ENCODE measurements around the gene USP21.

USP21 gene

DNA sequence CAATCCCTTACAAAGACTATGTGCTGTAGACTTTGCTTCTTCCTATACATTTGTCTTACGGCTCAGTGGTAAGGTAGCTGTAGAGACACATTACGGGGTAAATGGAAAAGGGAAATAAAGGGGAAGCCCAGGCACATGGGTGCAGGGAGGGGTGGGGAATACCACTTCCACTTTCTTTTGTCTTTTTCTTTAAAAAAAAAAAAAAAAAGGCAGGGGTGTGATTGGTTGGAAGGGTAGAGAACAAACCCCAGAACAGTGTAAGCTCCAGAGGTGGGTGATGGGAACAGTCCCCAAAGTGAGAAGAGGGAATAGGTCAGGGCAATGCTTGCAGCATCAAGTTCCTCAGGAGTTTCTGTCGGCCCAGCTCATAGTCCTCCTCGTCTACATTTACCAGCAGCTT, 37.5 kb upstream of the USP21 start:
- Mint-ChIP-seq H3K4me3 (no peak overlapping the region), H3K27me3 (ENCODE audit: low read depth) (no peaks in the 10 kb centered on the region), H3K36me3 (ENCODE audit: low read depth) (peaks cover 61% of the 10 kb centered on the region), H3K9me3 (no peaks in the 10 kb centered on the region), H3K4me1 (peaks cover 38% of the 10 kb centered on the region), H3K27ac (no peak overlapping the region)
- TF ChIP-seq, protein P1, sequence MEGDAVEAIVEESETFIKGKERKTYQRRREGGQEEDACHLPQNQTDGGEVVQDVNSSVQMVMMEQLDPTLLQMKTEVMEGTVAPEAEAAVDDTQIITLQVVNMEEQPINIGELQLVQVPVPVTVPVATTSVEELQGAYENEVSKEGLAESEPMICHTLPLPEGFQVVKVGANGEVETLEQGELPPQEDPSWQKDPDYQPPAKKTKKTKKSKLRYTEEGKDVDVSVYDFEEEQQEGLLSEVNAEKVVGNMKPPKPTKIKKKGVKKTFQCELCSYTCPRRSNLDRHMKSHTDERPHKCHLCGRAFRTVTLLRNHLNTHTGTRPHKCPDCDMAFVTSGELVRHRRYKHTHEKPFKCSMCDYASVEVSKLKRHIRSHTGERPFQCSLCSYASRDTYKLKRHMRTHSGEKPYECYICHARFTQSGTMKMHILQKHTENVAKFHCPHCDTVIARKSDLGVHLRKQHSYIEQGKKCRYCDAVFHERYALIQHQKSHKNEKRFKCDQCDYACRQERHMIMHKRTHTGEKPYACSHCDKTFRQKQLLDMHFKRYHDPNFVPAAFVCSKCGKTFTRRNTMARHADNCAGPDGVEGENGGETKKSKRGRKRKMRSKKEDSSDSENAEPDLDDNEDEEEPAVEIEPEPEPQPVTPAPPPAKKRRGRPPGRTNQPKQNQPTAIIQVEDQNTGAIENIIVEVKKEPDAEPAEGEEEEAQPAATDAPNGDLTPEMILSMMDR (IDR thresholded peaks at IDR 0.05; ENCODE audit: unreplicated experiment in 3 of 3) = no peak

DNA sequence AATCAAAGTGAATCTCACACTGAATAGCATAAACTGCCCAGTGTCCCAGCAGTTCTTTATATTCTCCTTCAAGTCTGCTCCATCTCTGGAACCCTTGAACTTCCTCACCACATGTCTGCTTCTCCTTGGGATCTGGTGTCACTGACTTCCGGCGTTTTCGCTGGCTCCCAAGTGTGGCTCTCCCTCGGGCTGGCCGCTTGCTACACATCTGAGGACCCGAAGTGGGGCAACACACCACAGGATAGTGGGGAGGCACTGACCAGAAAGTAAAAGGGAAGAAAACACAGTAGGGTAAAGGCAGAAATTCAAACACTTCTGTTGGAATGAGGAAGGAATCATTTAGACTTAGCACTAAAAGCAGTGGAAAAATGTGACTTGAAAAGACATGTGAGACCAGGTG, 36.3 kb upstream of the USP21 start:
- H3K9me3 Mint-ChIP-seq = no peaks in the 10 kb centered on the region
- H3K27ac Mint-ChIP-seq = peak overlapping the region in 1 of 3 experiments; percentile 21
- H3K36me3 Mint-ChIP-seq (ENCODE audit: low read depth) = peaks cover 72% of the 10 kb centered on the region
- no peak overlapping the region for H3K4me3 Mint-ChIP-seq
- peaks cover 39% of the 10 kb centered on the region for H3K4me1 Mint-ChIP-seq
- TF ChIP-seq, protein P1 (IDR thresholded peaks at IDR 0.05; ENCODE audit: unreplicated experiment in 3 of 3) = no peak
- no peaks in the 10 kb centered on the region for H3K27me3 Mint-ChIP-seq (ENCODE audit: low read depth)

GRCh38 chr1:161127649-161128048, 31.7 kb upstream of the USP21 start:
- TF ChIP-seq, protein P1 (IDR thresholded peaks at IDR 0.05; ENCODE audit: unreplicated experiment in 3 of 3) = no peak
- Mint-ChIP-seq H3K36me3 (ENCODE audit: low read depth) (peaks cover 61% of the 10 kb centered on the region), H3K9me3 (no peaks in the 10 kb centered on the region), H3K4me3 (peak overlapping the region in 2 of 3 experiments; percentile 21 to 29), H3K27me3 (ENCODE audit: low read depth) (no peaks in the 10 kb centered on the region), H3K27ac (peak overlapping the region; percentile 1 to 72 (median 40)), H3K4me1 (peaks cover 39% of the 10 kb centered on the region)

DNA sequence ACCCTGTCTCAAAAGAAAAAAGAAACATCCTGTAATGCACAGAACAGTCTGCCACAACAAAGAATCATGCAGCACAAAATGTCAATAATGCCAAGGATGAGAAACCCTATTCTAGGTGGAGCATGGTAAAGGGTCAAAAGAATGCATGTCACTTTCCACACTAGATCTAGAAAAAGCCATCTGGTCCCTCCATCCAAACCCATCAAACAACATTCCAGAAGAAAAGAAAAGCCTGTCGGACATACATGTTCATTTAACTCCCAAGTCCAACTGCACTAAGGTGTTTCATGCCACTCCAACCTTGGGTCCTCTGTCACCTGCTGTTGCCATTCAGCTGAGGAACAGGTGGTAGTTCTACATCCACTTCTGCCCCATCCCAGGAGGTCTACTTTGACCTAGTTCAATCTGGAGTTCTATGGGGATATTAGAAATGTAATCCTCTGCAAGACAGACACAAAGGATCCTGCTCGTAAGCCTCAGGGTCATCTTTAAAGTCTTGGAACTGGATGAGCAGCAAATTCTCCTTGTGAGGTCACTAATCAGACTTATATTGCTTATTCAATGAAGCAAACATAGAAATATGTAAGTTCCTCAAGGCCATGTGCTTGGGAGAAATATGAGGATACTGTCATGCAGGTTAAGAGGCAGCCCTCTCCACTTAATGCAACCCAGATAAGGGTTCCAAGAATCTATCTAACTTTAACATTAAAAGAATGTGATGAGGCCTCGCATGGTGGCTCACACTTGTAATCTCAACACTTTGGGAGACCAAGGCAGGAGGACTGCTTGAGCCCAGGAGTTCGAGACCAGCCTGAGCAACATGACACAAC, 30.5 kb upstream of the USP21 start:
- H3K27me3 Mint-ChIP-seq (ENCODE audit: low read depth) = no peaks in the 10 kb centered on the region
- H3K4me1 Mint-ChIP-seq = peaks cover 39% of the 10 kb centered on the region
- H3K36me3 Mint-ChIP-seq (ENCODE audit: low read depth) = peaks cover 49% of the 10 kb centered on the region
- H3K27ac Mint-ChIP-seq = no peak overlapping the region
- H3K4me3 Mint-ChIP-seq = peak overlapping the region in 1 of 3 experiments; percentile 37
- TF ChIP-seq, protein P1 (IDR thresholded peaks at IDR 0.05; ENCODE audit: unreplicated experiment in 3 of 3) = no peak
- H3K9me3 Mint-ChIP-seq = no peaks in the 10 kb centered on the region

- Mint-ChIP-seq H3K27ac (peak overlapping the region in 1 of 3 experiments; percentile 99), H3K9me3 (no peaks in the 10 kb centered on the region), H3K4me3 (no peak overlapping the region), H3K36me3 (ENCODE audit: low read depth) (peaks cover 39% of the 10 kb centered on the region), H3K4me1 (peaks cover 39% of the 10 kb centered on the region), H3K27me3 (ENCODE audit: low read depth) (no peaks in the 10 kb centered on the region)
- TF ChIP-seq, protein P1 (IDR thresholded peaks at IDR 0.05; ENCODE audit: unreplicated experiment in 3 of 3) = no peak
Observed at GRCh38 chr1:161130266-161130665, 29.0 kb upstream of the USP21 start.
